HG02759 (cell line): ENCODE results near the gene EXOSC5.
"Not testable (repeated sequence)": the region's sequence is repeated elsewhere in the genome, so short reads cannot be mapped to it uniquely, and the experiment has no call there.

Source experiments
- ATAC-seq: cut with Tn5 transposase; IDR thresholded peaks from one replicate; pipeline ENCODE4 v1.9.1; 2021; ENCODE audit warnings: mild to moderate bottlenecking, moderate library complexity; ENCODE audit not compliant: unreplicated experiment

Gene EXOSC5

GRCh38 chr19:41397086-41398049 is at the start of gene EXOSC5, which contains the start of gene BCKDHA:
Gene EXOSC5 (minus strand): TSS chr19:41397359. CDS start chr19:41397328, 31 bp downstream.
Gene BCKDHA (plus strand): TSS chr19:41397818. CDS start chr19:41397828, 10 bp downstream.
- peak; percentile 89 for ATAC-seq

DNA sequence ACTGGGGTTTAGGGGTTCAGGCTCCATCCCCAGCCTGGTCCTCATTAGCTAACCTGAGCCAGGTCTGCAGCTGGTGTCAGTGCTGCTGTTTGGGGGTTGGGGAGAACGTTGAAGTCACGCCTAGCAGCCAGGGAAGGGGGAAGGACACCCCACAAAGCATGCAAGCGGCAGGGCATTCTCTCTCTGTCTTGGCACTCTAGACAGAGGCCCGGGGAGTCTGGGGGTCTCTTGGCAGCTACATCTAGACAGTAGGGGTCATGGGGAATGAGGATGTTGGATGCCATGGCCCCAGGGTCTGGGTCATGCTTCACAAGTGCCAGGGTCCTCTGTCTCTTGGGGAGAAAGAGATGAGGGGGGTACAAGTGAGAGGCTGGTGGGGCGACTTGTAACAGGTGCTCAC is 48.4 kb upstream of the EXOSC5 start:
- no peak for ATAC-seq

DNA sequence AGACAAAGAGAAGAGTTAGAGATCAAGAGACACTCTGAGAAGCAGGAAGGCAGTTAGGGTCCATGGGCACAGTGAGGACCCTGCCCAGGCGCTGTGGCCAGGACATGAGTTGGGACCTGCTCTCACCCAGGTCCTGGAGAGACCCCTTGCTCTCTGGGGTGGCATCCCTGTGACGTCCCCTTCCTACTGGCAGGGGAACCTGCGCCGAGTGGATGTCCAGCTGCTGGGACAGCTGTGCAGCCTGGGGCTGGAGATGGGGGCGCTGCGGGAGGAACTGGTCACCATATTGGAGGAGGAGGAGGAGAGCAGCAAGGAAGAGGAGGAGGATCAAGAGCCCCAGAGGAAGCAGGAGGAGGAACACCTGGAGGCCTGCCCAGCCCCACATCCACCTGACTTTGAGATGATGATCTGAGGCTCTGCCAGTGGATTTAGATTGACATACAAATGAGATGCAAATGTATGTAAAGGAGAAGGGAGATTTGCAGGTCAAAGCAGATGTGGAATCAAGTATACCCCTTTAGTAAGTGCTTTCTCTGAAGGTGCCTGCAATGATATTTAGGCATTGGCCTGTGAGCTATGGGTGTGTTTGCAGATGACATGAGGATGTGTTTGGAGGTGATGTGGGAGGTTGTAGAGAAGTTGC is 46.8 kb upstream of the EXOSC5 start:
- ATAC-seq = no peak

DNA sequence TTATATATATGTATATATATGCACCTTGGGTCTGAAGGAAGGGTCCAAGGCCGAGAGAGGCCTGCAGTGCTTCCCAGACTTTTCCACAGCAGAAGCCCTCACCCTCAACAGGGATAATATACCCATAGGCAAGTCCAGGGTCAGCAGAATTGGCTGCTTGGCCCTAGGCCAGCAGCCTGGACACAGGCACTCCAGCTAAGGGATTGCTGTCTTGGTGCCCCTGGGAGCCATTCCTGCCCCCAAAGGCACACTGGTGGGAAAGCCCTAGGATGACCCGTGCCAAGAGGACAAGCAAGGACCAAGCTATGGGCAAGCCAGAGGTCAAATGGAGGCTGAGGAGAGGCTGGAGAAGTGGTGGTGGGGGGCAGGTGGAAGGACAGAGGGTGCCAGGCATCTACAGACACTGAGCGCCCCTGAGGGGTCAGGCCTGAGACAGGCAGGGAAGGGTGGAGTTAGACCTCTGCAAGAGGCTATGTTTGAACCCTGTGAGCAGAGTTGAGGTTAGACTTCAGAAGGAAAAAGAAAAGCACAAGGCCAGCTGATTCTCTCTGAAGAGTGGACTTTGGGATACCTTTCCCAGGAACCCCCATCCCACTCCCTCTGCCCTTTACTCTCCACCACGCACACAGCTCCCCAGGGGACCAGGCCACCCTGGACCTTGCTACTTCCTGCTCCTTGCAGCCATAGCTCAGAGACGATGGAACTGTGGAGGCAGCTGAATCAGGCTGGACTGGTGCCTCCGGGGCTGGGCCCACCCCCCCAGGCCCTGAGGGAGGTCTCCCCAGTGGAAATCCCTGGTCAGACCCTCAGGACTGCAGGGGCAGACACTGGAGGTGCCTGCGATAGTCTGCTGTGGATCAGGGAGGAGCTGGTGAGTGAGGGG is 45.6 kb upstream of the EXOSC5 start, which contains the start of gene ERICH4:
TSS of gene ERICH4 (plus strand) at position 684 of the 883 bp plus-strand sequence. CDS start at position 698, 14 bp downstream.
- ATAC-seq = no peak

- ATAC-seq = no peak
Measured at GRCh38 chr19:41441321-41441945, 44.3 kb upstream of the EXOSC5 start.

DNA sequence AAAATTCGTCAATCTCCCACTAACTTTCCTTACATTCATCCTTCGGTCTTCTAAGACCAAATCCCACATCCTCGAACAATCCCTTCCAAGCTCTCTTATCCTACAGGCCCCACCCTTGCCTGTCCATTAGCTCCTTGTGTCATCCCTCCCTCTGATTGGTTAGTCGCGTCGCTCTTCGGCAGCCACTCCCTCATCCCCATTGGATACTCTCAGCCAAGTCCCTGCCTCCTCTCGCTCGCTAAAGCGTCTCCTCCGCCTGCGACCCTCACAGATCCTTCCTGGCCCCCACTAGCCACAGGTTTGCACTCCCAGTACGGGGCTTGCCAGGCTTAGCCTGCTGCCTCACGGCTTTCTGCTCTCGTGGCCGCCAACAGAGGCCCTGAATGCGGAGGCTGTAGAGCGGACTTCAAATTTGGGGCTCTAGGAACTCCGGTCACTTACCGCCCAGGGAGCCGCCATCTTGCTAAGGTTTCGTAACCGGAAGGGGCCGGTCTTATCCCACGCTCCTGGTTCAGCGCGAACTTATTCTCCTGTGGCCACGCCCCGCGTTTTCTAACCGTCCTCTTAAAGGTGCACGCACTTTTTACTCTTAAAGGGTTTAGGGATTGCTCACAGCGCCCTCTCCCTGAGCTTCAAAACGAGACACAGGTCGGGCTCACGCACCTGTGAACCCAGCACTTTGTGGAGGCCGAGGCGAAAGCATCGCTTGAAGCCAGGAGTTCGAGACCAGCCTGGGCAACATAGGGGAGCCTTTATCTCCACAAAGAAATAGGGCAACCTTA is 42.5 kb upstream of the EXOSC5 start, which contains the start of gene DMAC2:
TSS of gene DMAC2 (minus strand) at position 472 of the 782 bp plus-strand sequence. CDS start at position 459, 13 bp downstream.
- peak; percentile 94 for ATAC-seq

GRCh38 chr19:41437944-41438574 is 40.9 kb upstream of the EXOSC5 start:
- no peak for ATAC-seq

DNA sequence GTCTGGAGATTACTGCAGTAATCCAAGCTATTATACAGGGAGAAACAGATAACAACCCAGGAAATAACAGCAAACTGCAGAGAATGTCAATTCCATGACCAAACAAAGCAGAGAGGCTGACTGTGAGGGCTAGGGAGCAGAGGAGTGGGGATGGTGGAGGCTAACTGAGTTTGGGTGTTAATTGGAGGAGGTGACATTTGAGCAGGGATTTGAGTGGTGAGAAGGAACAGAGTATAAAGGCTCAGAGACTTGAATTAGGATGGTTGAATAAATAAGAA is 39.5 kb upstream of the EXOSC5 start:
- ATAC-seq = no peak

DNA sequence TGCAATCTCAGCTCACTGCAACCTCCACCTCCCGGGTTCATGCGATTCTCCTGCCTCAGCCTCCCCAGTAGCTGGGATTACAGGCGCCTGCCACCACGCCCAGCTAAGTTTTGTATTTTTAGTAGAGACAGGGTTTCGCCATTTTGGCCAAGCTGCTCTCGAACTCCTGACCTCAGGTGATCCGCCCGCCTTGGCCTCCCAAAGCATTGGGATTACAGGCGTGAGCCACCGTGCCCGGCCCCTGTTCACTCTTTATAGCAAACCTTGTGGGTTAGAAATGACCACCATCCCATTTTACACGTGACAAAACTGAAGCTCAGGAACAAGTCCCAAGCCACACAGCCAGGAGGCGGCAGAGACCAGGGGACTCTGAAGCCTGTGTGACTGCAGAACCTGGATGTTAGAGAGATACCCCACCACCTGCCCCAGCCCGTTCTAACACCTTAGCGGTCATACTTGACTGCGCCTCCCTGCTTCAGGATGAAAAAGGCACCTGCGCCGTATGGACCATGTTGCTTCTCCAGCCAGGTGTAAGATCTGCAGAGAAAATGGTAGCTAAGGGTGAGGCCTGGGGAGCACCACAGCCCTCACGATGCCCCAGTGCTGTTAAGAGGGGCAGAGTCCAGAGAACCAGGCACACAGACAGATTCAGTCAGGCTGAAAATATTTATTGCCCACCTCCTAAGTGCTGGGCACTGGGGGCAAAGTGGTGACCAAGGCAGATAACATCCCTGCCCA is 38.9 kb upstream of the EXOSC5 start:
- ATAC-seq = no peak

GRCh38 chr19:41435376-41435775 is 38.2 kb upstream of the EXOSC5 start:
- ATAC-seq = not testable (repeated sequence)

DNA sequence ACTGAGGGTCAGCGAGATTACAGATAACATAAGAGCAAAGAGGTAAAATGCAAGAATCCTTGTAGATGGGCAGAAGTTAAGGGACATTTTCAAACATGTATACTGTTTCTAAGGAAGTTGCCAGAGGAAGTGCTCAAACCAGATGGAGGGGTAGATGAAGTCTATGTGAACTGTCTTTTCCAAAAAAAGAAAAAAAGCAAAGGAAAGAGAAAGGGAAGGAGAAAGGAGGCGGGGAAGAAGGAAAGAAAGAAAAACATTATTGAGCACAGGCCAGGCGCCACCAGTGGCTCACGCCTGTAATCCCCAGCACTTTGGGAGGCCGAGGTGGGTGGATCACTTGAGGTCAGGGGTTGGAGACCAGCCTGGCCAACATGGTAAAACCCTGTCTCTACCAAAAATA is 37.3 kb upstream of the EXOSC5 start:
- ATAC-seq = no peak

GRCh38 chr19:41433171-41433570 is 36.0 kb upstream of the EXOSC5 start:
- no peak for ATAC-seq

DNA sequence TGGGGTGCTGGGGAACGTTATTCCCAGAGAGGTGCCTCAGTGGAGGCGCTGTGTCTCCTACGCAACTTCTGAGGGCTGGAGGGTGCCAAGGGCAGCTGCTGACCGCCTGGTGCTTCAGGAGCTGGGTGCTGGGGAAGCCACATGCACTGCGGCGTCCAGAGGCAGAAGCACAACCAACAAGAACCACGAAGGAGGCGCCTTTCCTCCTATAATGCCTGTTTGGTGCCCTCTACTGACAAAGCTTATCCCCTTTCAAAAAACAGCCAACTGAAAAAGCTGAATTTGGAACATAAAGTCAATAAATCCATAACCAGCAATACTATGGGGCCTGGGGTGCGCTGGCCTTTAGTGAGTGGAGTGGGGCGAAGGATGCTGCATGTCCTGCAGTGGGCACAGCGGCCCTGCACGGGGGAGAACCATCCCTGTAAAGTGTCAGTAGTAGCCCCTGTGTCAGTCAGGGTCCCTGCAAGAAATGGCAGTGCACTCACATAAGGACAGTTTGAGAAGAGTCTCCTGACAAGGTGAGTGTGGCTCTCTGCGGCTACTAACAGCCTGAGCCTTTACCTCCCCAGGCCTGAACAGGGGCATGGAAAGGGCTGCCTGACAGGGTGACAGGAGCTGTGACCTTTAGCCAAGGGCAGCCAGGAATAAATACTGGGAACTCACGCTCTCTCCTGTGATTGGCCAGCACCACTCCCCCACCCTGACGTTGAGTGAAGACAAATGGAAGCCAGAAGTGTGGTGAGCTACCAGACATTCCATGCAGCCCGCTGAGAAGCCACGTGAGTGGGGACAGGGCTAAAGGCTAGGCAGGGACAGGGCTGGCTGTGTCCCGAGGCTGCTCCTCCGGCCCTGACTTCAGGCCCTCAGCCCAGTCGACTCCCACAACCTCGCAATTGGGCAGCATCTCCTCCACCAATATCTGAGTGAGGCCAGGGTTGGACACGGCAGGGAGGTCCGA is 34.5 kb upstream of the EXOSC5 start:
- ATAC-seq = no peak

GRCh38 chr19:41430922-41431321 is 33.8 kb upstream of the EXOSC5 start:
- ATAC-seq = no peak

DNA sequence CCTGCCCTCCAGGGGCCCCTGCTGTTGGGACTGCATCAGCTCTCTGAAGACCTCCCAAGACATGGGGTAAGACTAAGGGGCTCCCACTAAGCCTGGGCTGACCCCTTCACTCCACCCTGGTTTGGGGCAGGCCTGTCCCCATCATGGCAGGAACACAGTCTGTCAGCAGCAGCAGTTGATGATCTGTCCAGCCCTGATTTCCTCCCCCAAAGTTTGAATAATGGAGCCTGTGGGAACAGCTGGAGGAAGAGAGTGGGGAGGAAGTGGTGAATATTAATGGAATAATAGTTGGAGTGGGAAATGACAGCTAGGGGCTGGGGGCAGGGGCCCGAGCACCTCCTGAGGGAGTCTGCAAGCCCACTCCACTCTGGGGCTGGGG is 31.3 kb upstream of the EXOSC5 start:
- no peak for ATAC-seq

GRCh38 chr19:41427647-41428480 is 30.7 kb upstream of the EXOSC5 start:
- no peak for ATAC-seq
